ENCODE results near the gene CDH10.

DNA sequence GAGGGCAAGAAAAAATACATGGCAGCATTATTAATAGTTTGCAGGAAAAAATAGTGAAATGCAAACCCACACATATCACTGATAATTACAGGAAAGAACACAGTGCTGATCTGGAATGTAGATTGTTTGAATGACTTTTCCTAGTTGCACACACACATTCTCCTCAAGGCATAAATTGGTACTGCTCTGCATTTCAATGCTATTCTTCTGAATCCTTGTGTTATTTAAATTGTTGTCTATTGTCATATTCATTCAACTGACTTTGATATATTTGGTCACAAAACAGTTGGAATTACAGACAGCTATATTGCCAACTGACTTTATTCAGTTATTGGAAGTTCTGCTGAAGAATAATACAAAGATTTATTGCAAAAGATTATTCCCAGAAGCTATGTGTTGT, 139.5 kb downstream of the CDH10 start:
- TF ChIP-seq, protein P1, sequence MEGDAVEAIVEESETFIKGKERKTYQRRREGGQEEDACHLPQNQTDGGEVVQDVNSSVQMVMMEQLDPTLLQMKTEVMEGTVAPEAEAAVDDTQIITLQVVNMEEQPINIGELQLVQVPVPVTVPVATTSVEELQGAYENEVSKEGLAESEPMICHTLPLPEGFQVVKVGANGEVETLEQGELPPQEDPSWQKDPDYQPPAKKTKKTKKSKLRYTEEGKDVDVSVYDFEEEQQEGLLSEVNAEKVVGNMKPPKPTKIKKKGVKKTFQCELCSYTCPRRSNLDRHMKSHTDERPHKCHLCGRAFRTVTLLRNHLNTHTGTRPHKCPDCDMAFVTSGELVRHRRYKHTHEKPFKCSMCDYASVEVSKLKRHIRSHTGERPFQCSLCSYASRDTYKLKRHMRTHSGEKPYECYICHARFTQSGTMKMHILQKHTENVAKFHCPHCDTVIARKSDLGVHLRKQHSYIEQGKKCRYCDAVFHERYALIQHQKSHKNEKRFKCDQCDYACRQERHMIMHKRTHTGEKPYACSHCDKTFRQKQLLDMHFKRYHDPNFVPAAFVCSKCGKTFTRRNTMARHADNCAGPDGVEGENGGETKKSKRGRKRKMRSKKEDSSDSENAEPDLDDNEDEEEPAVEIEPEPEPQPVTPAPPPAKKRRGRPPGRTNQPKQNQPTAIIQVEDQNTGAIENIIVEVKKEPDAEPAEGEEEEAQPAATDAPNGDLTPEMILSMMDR (IDR thresholded peaks at IDR 0.05; ENCODE audit: low read depth, low read length), result no peak
- no peak for TF ChIP-seq EZH2phosphoT487 (IDR thresholded peaks at IDR 0.05; ENCODE audit: low read depth)

Data from OCI-LY3 (cell line).